SK-N-SH (cell line): ENCODE measurements around the gene SZRD1. TPM values are rescaled to one million over a fixed set of nuclear protein-coding genes. Genes with fewer than 3 reads are reported as not detected.
"Not testable (repeated sequence)": the region's sequence is repeated elsewhere in the genome, so short reads cannot be mapped to it uniquely, and the experiment has no call there.

Source experiments
- CTCF ChIA-PET: fragments of 300-600, 350-600 bp; formaldehyde crosslinking; extraction: SDS; loops from one replicate; lab custom pipeline; 2021; lab: Yijun Ruan, JAX
- POLR2A ChIA-PET: fragments of 350-600 bp; sonication (Branson Sonifier 250); formaldehyde crosslinking; extraction: SDS; loops from one replicate; lab custom pipeline; 2020; ENCODE audit warnings: antibody characterized with exemption, inconsistent platforms; lab: Yijun Ruan, JAX
- DNase-seq: peaks from one replicate; pipeline ENCODE4 v3.0.0; 2012
- H2AFZ ChIP-seq: fragments of 200-600 bp; sonication (generic); 2 replicates; pipeline ENCODE4 v1.8.1; 2016; ENCODE audit warnings: antibody characterized with exemption, mild to moderate bottlenecking, low read depth
- H3F3A ChIP-seq: fragments of 200-600 bp; sonication (generic); replicated peaks from 2 replicates; pipeline ENCODE3; 2016; ENCODE audit warnings: antibody characterized with exemption, mild to moderate bottlenecking; ENCODE audit not compliant: insufficient read depth
- H3K27ac ChIP-seq, 2 experiments: fragments of 200-500 bp in 1 of 2; fragments of 200-600 bp in 1 of 2; sonication (Bioruptor generic) in 1 of 2; sonication (generic), shearing (Covaris generic) in 1 of 2; 2 replicates each; pipeline versions ENCODE4 v1.5.1 to v1.6.1; 2014 to 2016; ENCODE audit warnings: low read depth in 2 of 2, inconsistent platforms in 1 of 2, low read length in 1 of 2, mild to moderate bottlenecking in 1 of 2, mixed read lengths in 1 of 2
- H3K27me3 ChIP-seq: fragments of 200-600 bp; sonication (generic), shearing (Covaris generic); 2 replicates; pipeline ENCODE4 v1.6.1; 2016; ENCODE audit warnings: mixed run types; ENCODE audit not compliant: insufficient read depth
- H3K36me3 ChIP-seq, 2 experiments: fragments of 200-500 bp in 1 of 2; fragments of 200-600 bp in 1 of 2; sonication (Bioruptor generic) in 1 of 2; sonication (generic) in 1 of 2; replicated peaks in 1 of 2; 2 replicates each; pipeline versions ENCODE3 to v1.5.1; 2014 to 2016; ENCODE audit warnings: low read length in 1 of 2, mild to moderate bottlenecking in 1 of 2; ENCODE audit not compliant: insufficient read depth in 2 of 2, control insufficient read depth in 1 of 2
- H3K4me1 ChIP-seq, 2 experiments: fragments of 200-500 bp in 1 of 2; fragments of 200-600 bp in 1 of 2; sonication (Bioruptor generic) in 1 of 2; sonication (generic), shearing (Covaris generic) in 1 of 2; 2 replicates each; pipeline versions ENCODE4 v1.5.1 to v1.6.1; 2014 to 2016; ENCODE audit warnings: low read depth in 1 of 2, low read length in 1 of 2, mixed run types in 1 of 2; ENCODE audit not compliant: insufficient read depth in 2 of 2, control insufficient read depth in 1 of 2
- H3K4me2 ChIP-seq: fragments of 200-600 bp; sonication (generic), shearing (Covaris generic); 2 replicates; pipeline ENCODE4 v1.6.1; 2017; ENCODE audit warnings: mixed run types
- H3K4me3 ChIP-seq, 2 experiments: fragments of 200-500 bp in 1 of 2; fragments of 200-600 bp in 1 of 2; sonication (Bioruptor generic) in 1 of 2; sonication (generic), shearing (Covaris generic) in 1 of 2; 2 replicates each; pipeline versions ENCODE4 v1.5.1 to v1.8.1; 2014 to 2016; ENCODE audit warnings: low read depth in 2 of 2, inconsistent platforms in 1 of 2, low read length in 1 of 2, mild to moderate bottlenecking in 1 of 2, mixed read lengths in 1 of 2, moderate library complexity in 1 of 2
- H3K79me2 ChIP-seq: fragments of 200-600 bp; sonication (generic); 2 replicates; pipeline ENCODE4 v1.8.1; 2017; ENCODE audit warnings: mild to moderate bottlenecking; ENCODE audit not compliant: insufficient read depth
- H3K9ac ChIP-seq: fragments of 200-600 bp; sonication (generic); 2 replicates; pipeline ENCODE4 v1.6.1; 2017; ENCODE audit warnings: mixed run types
- H3K9me2 ChIP-seq: fragments of 200-600 bp; sonication (generic); 2 replicates; pipeline ENCODE4 v1.6.1; 2017; ENCODE audit warnings: mixed run types
- H3K9me3 ChIP-seq: fragments of 200-600 bp; sonication (generic); 2 replicates; pipeline ENCODE4 v1.6.1; 2017; ENCODE audit warnings: mixed run types, mild to moderate bottlenecking, moderate library complexity
- H4K20me1 ChIP-seq: fragments of 200-600 bp; sonication (generic); 2 replicates; pipeline ENCODE4 v1.6.1; 2017; ENCODE audit warnings: mild to moderate bottlenecking, mixed run types; ENCODE audit not compliant: insufficient read depth
- GATA2 ChIP-seq: sonication (generic); formaldehyde crosslinking; IDR thresholded peaks from 2 replicates; pipeline ENCODE4 v1.5.0; 2020; ENCODE audit warnings: mild to moderate bottlenecking, missing genetic modification reagents
- MXI1 ChIP-seq: IDR thresholded peaks from 2 replicates; pipeline ENCODE4 v1.6.1; 2012; ENCODE audit warnings: mild to moderate bottlenecking, low read depth, low read length, improper control_type of control experiment
- POLR2AphosphoS5 ChIP-seq: IDR thresholded peaks from 2 replicates; pipeline ENCODE4 v1.6.1; 2012; ENCODE audit warnings: low read depth, low read length
- RAD21 ChIP-seq: IDR thresholded peaks from 2 replicates; pipeline ENCODE4 v1.6.1; 2012; ENCODE audit warnings: mild to moderate bottlenecking, low read length
- WGBS: methylation state at CpG from one replicate; pipeline ENCODE4 v1.1.6; 2017; ENCODE audit warnings: low lambda C conversion rate; 5-methylcytosine and 5-hydroxymethylcytosine counted together
- polyA plus RNA-seq, 3 experiments: library from polyadenylated mRNA; depleted of rRNA; stranded (reverse); fragments of >200 nt; gene quantifications; 2 replicates each; pipeline ENCODE4 v1.2.3, GENCODE V29; 2012

The SZRD1 gene
- polyA plus RNA-seq, 1 of the 3 experiments (the other 2 are of a cell fraction): 119 TPM

- TF ChIP-seq GATA2 (CRISPR knock-in tag): no peak
- TF ChIP-seq MXI1: no peak
These were observed 26.4 kb upstream of the SZRD1 start for GRCh38 chr1:16340673-16341072.

DNA sequence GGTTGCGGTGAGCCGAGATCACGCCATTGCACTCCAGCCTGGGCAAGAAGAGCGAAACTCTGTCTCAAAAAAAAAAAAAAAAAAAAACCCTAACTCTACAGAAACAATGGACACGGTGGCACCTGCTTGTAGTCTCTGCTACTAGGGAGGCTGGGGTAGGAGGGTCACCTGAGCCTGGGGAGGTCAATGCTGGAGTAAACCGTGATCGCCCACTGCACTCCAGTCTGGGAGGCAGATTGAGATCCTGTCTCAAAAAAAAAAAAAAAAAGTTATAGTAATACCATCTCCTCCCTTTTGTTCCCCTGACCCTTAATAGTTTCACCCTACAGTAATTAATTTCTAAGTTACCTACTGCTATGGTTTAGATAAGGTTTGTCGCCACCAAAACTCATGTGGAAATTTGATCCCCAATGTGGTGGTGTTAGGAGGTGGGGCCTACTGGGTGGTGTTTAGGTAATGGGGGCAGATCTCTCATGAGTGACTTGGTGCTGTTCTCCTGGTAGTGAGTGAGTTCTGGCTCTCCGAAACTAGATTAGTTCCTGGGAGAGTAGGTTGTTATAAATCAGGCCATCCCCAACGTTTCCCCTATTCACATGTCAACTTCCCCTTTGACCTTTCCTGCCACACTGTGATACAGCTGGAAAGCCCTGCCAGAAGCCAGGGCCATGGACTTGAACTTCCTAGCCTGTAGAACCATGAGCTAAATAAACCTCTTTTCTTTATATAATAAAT is 24.5 kb upstream of the SZRD1 start:
- H3K9ac ChIP-seq: no peak overlapping the region
- peaks cover 38% of the 10 kb centered on the region for H4K20me1 ChIP-seq
- no peaks in the 10 kb centered on the region for H3K9me2 ChIP-seq
- no peak for DNase-seq
- TF ChIP-seq POLR2AphosphoS5 (no peak), RAD21 (no peak)
- TF ChIP-seq, all 33 proteins: peak for 0
- Histone ChIP-seq H3K36me3 (no peaks in the 10 kb centered on the region), H3K9me3 (no peaks in the 10 kb centered on the region), H3K27ac (no peak overlapping the region), H3K4me3 (no peak overlapping the region), H3F3A (no peaks in the 10 kb centered on the region), H3K4me2 (no peak overlapping the region), H3K4me1 (no peaks in the 10 kb centered on the region), H2AFZ (no peak overlapping the region), H3K27me3 (no peaks in the 10 kb centered on the region), H3K79me2 (peaks cover 99% of the 10 kb centered on the region)
- CTCF ChIA-PET: no interaction called here
- WGBS: 94% methylated on average over 10 of the region's 10 CpGs
- POLR2A ChIA-PET: no interaction called here

More at GRCh38 chr1:16340673-16341072, 26.4 kb upstream of the SZRD1 start:
- no peaks in the 10 kb centered on the region for H3K4me1 ChIP-seq
- ChIA-PET POLR2A (no interaction called here), CTCF (no interaction called here)
- 98% methylated on average over 1 of the region's 1 CpG for WGBS
- H3K9ac ChIP-seq: no peak overlapping the region
- H3K36me3 ChIP-seq: no peaks in the 10 kb centered on the region
- H2AFZ ChIP-seq: no peak overlapping the region
- no peaks in the 10 kb centered on the region for H3K9me3 ChIP-seq
- no peak overlapping the region for H3K4me3 ChIP-seq
- no peaks in the 10 kb centered on the region for H3F3A ChIP-seq
- H3K4me2 ChIP-seq: no peak overlapping the region
- DNase-seq: no peak
- peaks cover 99% of the 10 kb centered on the region for H3K79me2 ChIP-seq
- H3K27me3 ChIP-seq: no peaks in the 10 kb centered on the region
- peaks cover 41% of the 10 kb centered on the region for H4K20me1 ChIP-seq
- no peaks in the 10 kb centered on the region for H3K9me2 ChIP-seq
- H3K27ac ChIP-seq: no peak overlapping the region

GRCh38 chr1:16343276-16343675 is 23.8 kb upstream of the SZRD1 start:
- CTCF ChIA-PET: not testable (repeated sequence)
- peaks cover 43% of the 10 kb centered on the region for H4K20me1 ChIP-seq

More at GRCh38 chr1:16343276-16343675, 23.8 kb upstream of the SZRD1 start:
- H3K9me3 ChIP-seq, H3K9me2 ChIP-seq, H3K9ac ChIP-seq, H3K36me3 ChIP-seq, H3K4me2 ChIP-seq, H3K4me3 ChIP-seq, H2AFZ ChIP-seq, DNase-seq, POLR2A ChIA-PET, H3K4me1 ChIP-seq, H3F3A ChIP-seq, H3K27ac ChIP-seq, H3K27me3 ChIP-seq: not testable (repeated sequence)
- 98% methylated on average over 6 of the region's 6 CpGs for WGBS
- H3K79me2 ChIP-seq: peaks cover 99% of the 10 kb centered on the region
